HEK293 (cell line): ENCODE results near the gene KIF1A.

Experiments
- CTCF ChIA-PET: fragments of 350-600 bp; formaldehyde crosslinking; extraction: SDS; loops from one replicate; lab custom pipeline; 2021; ENCODE audit warnings: antibody characterized with exemption; lab: Yijun Ruan, JAX
- POLR2A ChIA-PET: fragments of 300-600 bp; formaldehyde crosslinking; extraction: SDS; loops from one replicate; lab custom pipeline; 2020; ENCODE audit warnings: antibody characterized with exemption, inconsistent platforms; lab: Yijun Ruan, JAX
- H3K27ac ChIP-seq: fragments of 200-500 bp; sonication (Bioruptor generic); 2 replicates; pipeline ENCODE4 v1.5.1; 2014; ENCODE audit warnings: low read depth, low read length, control low read depth, inconsistent platforms; ENCODE audit errors: extremely low read depth
- H3K36me3 ChIP-seq, 2 experiments: fragments of 200-500 bp in 1 of 2; sonication (Bioruptor generic) in 1 of 2; 1 replicate in 1 of 2; 2 replicates in 1 of 2; pipeline ENCODE4 v1.5.1; 2014 to 2017; ENCODE audit warnings: inconsistent platforms in 2 of 2, low read length in 2 of 2; ENCODE audit not compliant: control insufficient read depth in 2 of 2, insufficient read depth in 1 of 2
- H3K4me1 ChIP-seq: fragments of 200-500 bp; sonication (Bioruptor generic); 2 replicates; pipeline ENCODE4 v1.5.1; 2014; ENCODE audit warnings: mild to moderate bottlenecking, low read length, inconsistent platforms; ENCODE audit not compliant: control insufficient read depth, insufficient read depth
- H3K4me3 ChIP-seq: 2 replicates; pipeline ENCODE4 v1.5.1; 2011; ENCODE audit warnings: low read depth, mild to moderate bottlenecking, control low read depth, low read length, moderate library complexity
- H3K9me3 ChIP-seq: fragments of 200-500 bp; sonication (Bioruptor generic); 2 replicates; pipeline ENCODE4 v1.5.1; 2014; ENCODE audit warnings: low read depth, low read length, inconsistent platforms; ENCODE audit not compliant: control insufficient read depth, insufficient read depth
- BCL11A ChIP-seq: fragments of 450-650 bp; formaldehyde crosslinking; IDR thresholded peaks from 2 replicates; pipeline ENCODE4 v1.5.1; 2016; ENCODE audit warnings: low read depth, missing biosample characterization, missing genetic modification characterization
- BCL6B ChIP-seq: fragments of 450-650 bp; formaldehyde crosslinking; IDR thresholded peaks from 2 replicates; pipeline ENCODE4 v1.5.1; 2017; ENCODE audit warnings: missing biosample characterization, missing genetic modification characterization
- GLI4 ChIP-seq: fragments of 450-650 bp; formaldehyde crosslinking; IDR thresholded peaks from 2 replicates; pipeline ENCODE4 v1.5.1; 2016; ENCODE audit warnings: missing biosample characterization, missing genetic modification characterization
- GLIS1 ChIP-seq: fragments of 450-650 bp; formaldehyde crosslinking; IDR thresholded peaks from 2 replicates; pipeline ENCODE4 v1.5.1; 2016; ENCODE audit warnings: missing biosample characterization, missing genetic modification characterization
- IKZF3 ChIP-seq: fragments of 450-650 bp; IDR thresholded peaks from 2 replicates; pipeline ENCODE4 v1.5.0; 2018; ENCODE audit warnings: missing biosample characterization, mild to moderate bottlenecking, missing genetic modification characterization, moderate library complexity
- MZF1 ChIP-seq: fragments of 450-650 bp; formaldehyde crosslinking; IDR thresholded peaks from 2 replicates; pipeline ENCODE4 v1.5.1; 2017; ENCODE audit warnings: missing biosample characterization, missing genetic modification characterization, borderline replicate concordance
- SP3 ChIP-seq: fragments of 450-650 bp; formaldehyde crosslinking; IDR thresholded peaks from 2 replicates; pipeline ENCODE4 v1.5.1; 2016; ENCODE audit warnings: missing biosample characterization, missing genetic modification characterization
- YY1 ChIP-seq: fragments of 450-650 bp; formaldehyde crosslinking; IDR thresholded peaks from 2 replicates; pipeline ENCODE4 v1.5.1; 2018; ENCODE audit warnings: missing biosample characterization, missing genetic modification characterization
- ZBTB26 ChIP-seq: fragments of 450-650 bp; formaldehyde crosslinking; optimal IDR thresholded peaks from 2 replicates; pipeline ENCODE3; 2016; ENCODE audit warnings: missing biosample characterization, mild to moderate bottlenecking, missing genetic modification characterization
- ZBTB49 ChIP-seq: fragments of 450-650 bp; formaldehyde crosslinking; IDR thresholded peaks from 2 replicates; pipeline ENCODE4 v1.5.1; 2016; ENCODE audit warnings: missing biosample characterization, missing genetic modification characterization, low read depth
- ZFP3 ChIP-seq: fragments of 450-650 bp; formaldehyde crosslinking; IDR thresholded peaks from 2 replicates; pipeline ENCODE4 v1.5.1; 2016; ENCODE audit warnings: low read depth, missing biosample characterization, missing genetic modification characterization
- ZNF140 ChIP-seq: fragments of 450-650 bp; formaldehyde crosslinking; IDR thresholded peaks from 2 replicates; pipeline ENCODE4 v1.5.1; 2016; ENCODE audit warnings: missing biosample characterization, missing genetic modification characterization
- ZNF221 ChIP-seq: fragments of 450-650 bp; formaldehyde crosslinking; IDR thresholded peaks from 2 replicates; pipeline ENCODE4 v1.5.1; 2017; ENCODE audit warnings: missing biosample characterization, missing genetic modification characterization, borderline replicate concordance
- ZNF223 ChIP-seq: fragments of 450-650 bp; formaldehyde crosslinking; IDR thresholded peaks from 2 replicates; pipeline ENCODE4 v1.5.1; 2016; ENCODE audit warnings: missing biosample characterization, missing genetic modification characterization
- ZNF391 ChIP-seq: fragments of 450-650 bp; formaldehyde crosslinking; IDR thresholded peaks from 2 replicates; pipeline ENCODE4 v1.5.1; 2016; ENCODE audit warnings: low read depth, missing biosample characterization, missing genetic modification characterization, borderline replicate concordance
- ZNF529 ChIP-seq: fragments of 450-650 bp; formaldehyde crosslinking; IDR thresholded peaks from 2 replicates; pipeline ENCODE4 v1.5.1; 2017; ENCODE audit warnings: missing genetic modification characterization, missing biosample characterization; ENCODE audit not compliant: insufficient replicate concordance
- ZNF530 ChIP-seq: fragments of 450-650 bp; formaldehyde crosslinking; IDR thresholded peaks from 2 replicates; pipeline ENCODE4 v1.5.1; 2016; ENCODE audit warnings: low read depth, missing biosample characterization, missing genetic modification characterization
- ZNF621 ChIP-seq: fragments of 450-650 bp; formaldehyde crosslinking; IDR thresholded peaks from 2 replicates; pipeline ENCODE4 v1.5.1; 2017; ENCODE audit warnings: missing biosample characterization, missing genetic modification characterization
- ZNF645 ChIP-seq: fragments of 450-650 bp; formaldehyde crosslinking; IDR thresholded peaks from 2 replicates; pipeline ENCODE4; 2016; ENCODE audit warnings: missing biosample characterization, missing genetic modification characterization
- ZNF654 ChIP-seq: fragments of 450-650 bp; formaldehyde crosslinking; IDR thresholded peaks from 2 replicates; pipeline ENCODE4 v1.5.1; 2016; ENCODE audit warnings: low read depth, missing biosample characterization, missing genetic modification characterization
- ZNF76 ChIP-seq: fragments of 450-650 bp; formaldehyde crosslinking; IDR thresholded peaks from 2 replicates; pipeline ENCODE4; 2016; ENCODE audit warnings: low read depth, missing biosample characterization, missing genetic modification characterization, borderline replicate concordance
- ZSCAN18 ChIP-seq: fragments of 450-650 bp; formaldehyde crosslinking; IDR thresholded peaks from 2 replicates; pipeline ENCODE4 v1.5.1; 2016; ENCODE audit warnings: missing biosample characterization, missing genetic modification characterization
- ZSCAN5A ChIP-seq: fragments of 450-650 bp; formaldehyde crosslinking; IDR thresholded peaks from 2 replicates; pipeline ENCODE4 v1.5.1; 2016; ENCODE audit warnings: missing biosample characterization, missing genetic modification characterization

The KIF1A gene

GRCh38 chr2:240851078-240851991 is 31.3 kb upstream of the KIF1A start (continued):
- TF ChIP-seq ZBTB49 (no peak), ZNF221 (tag by site-specific recombination) (no peak), ZFP3 (tag by site-specific recombination) (no peak), ZBTB26 (tag by site-specific recombination) (no peak), ZSCAN18 (tag by site-specific recombination) (no peak), GLI4 (tag by site-specific recombination) (no peak), ZNF654 (tag by site-specific recombination) (peak; percentile 84), ZNF529 (tag by site-specific recombination) (no peak), GLIS1 (tag by site-specific recombination) (0 out of 2 replicates have a peak, but pooled peaks have one; percentile 8)
- TF ChIP-seq, all 188 proteins: peak for 10

GRCh38 chr2:240850756-240851077 is 30.7 kb upstream of the KIF1A start:
- ChIA-PET CTCF (interaction anchor here (0.7 to 2.1 kb wide), 12 partner anchors 10 to 507 kb away, joined by 3 to 18 read pairs (median 4); no protein-coding TSS in a partner anchor), POLR2A (no interaction called here)
- no peaks in the 10 kb centered on the region for H3K4me1 ChIP-seq

More at GRCh38 chr2:240850756-240851077, 30.7 kb upstream of the KIF1A start:
- no peaks in the 10 kb centered on the region for H3K36me3 ChIP-seq
- H3K9me3 ChIP-seq: no peaks in the 10 kb centered on the region
- TF ChIP-seq ZNF140 (tag by site-specific recombination) (no peak), ZNF76 (tag by site-specific recombination) (no peak), MZF1 (tag by site-specific recombination) (no peak), ZNF530 (no peak), ZSCAN5A (no peak), BCL11A (tag by site-specific recombination) (no peak), SP3 (tag by site-specific recombination) (no peak), ZNF645 (tag by site-specific recombination) (no peak), ZNF391 (tag by site-specific recombination) (no peak), ZNF621 (tag by site-specific recombination) (no peak), BCL6B (tag by site-specific recombination) (no peak), YY1 (tag by site-specific recombination) (no peak), IKZF3 (no peak), ZNF223 (tag by site-specific recombination) (no peak)
- no peak overlapping the region for H3K27ac ChIP-seq
- H3K4me3 ChIP-seq: no peak overlapping the region
